GM18868 (cell line): ENCODE measurements around the gene DOCK2.
"Not testable (repeated sequence)": the region's sequence is repeated elsewhere in the genome, so short reads cannot be mapped to it uniquely, and the experiment has no call there.

ENCODE experiments used
- ATAC-seq: cut with Tn5 transposase; IDR thresholded peaks from one replicate; pipeline ENCODE4 v1.9.1; 2021; ENCODE audit warnings: mild to moderate bottlenecking, moderate library complexity; ENCODE audit not compliant: unreplicated experiment

DOCK2 gene

DNA sequence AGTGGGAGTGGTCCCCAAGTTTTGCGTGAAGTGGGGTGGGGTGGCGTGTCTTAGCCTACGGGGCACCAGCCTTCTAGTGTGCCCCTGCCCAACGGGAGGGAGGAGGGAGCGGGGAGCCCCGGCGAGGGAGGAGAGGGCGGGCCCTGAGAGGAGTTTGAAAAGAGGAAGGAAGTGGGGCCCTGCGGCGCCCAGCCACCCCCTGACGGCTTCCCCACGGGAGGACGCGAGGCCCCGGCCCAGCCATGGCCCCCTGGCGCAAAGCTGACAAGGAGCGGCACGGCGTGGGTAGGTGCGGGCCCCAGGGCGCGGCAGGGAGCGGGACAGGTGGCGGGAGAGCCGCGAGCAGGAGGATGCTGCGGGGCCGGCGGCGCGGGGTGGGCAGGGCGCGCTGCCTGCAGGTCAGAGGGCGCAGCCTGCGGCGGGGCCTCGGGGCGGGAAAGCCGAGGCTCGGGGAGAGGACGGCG, at the start of gene DOCK2:
Gene DOCK2 (plus strand): TSS at position 191 of the 464 bp plus-strand sequence. CDS start 52 bp downstream, at position 243.
- ATAC-seq, result peak; percentile 94

DNA sequence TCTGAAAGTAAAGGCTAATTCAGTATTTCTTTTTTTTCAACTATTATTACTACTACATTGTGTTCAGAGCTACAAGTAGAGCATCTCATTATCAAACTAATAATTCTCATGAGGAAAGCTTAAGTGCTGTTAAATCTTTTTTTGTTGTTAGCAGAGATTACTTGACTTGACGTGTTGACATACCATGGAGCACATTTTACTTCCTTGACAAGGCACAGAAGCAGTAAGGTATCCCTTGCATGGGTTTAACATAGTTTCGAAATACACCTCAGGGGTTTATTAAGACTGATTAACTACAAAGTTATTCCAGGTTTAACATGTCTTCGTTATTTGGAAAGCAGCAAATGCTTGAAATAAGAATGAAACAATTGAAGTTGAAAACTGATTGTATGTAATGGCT, 46.5 kb upstream of the DOCK2 start:
- ATAC-seq, result no peak

GRCh38 chr5:169591636-169592035, 45.4 kb upstream of the DOCK2 start:
- ATAC-seq, result no peak

DNA sequence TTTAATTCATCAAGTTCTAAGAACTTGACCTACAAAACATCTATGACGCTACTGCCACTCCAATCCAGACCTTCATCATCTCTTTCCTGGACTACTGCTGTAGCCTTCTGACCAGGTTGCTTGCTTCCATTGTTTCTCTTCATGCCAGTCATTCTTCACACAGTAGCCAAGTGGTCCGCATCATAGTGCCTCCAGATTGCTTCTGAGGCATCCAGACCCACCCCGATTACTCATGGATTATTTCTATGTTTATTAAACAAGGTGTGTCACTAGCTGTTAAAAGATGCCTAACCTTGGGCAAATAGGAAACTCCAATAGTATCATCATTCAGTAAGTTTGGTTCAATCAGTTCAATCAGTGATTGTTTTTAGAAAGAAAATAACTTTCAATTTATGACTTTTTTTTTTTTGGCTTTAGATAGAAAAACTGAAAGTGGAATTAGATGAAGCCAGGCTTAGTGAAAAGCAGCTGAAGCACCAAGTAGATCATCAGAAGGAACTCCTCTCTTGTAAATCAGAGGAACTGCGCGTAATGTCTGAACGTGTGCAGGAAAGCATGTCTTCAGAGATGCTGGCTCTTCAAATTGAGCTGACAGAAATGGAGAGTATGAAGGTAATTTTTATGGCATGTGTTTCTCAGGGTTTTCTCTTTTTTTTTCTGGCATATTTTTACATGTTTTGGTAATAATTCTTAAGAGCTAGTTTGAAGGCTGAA, 44.0 kb upstream of the DOCK2 start:
- no peak for ATAC-seq

- ATAC-seq, result no peak
Observed at GRCh38 chr5:169595172-169595820, 41.8 kb upstream of the DOCK2 start.

DNA sequence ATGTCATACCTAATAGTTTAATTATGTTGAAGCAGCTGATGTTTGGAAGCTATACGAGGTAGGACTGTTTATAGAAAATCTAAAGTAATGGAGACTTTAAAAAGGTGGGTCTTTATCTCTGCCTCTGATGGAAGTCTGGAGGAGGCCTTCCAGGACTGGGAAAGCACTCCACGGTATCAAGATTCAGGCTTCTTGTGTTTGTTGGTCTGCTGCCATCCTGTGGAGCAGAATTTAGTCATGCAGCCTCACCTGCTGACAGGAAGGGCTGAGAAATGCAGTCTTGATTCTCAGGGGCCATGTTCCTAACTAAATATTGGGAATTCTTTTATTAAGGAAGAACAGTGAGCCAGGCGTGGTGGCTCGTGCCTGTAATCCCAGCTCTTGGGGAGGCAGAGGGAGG, 37.6 kb upstream of the DOCK2 start:
- no peak for ATAC-seq

- ATAC-seq, result no peak
Observed at GRCh38 chr5:169602535-169602934, 34.5 kb upstream of the DOCK2 start.

DNA sequence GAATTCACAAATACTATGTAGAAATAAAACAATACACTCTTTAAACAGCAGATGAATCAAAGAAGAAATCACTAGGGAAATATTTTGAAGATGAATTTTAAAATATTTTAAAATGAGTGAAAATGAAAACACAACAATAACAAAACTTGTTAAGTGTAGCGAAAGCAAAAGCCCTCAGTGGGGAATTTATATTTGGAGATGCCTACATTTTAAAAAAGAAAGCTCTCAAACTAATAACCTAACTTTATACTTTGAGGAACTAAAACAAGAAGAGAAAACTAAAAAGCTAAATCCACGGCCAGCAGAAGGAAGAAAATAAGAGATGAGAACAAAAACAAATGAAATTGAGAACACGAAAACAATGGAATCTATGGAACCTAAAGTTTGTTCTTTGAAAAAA, 30.8 kb upstream of the DOCK2 start:
- peak; percentile 64 for ATAC-seq

- ATAC-seq, result no peak
Observed at GRCh38 chr5:169607882-169608281, 29.2 kb upstream of the DOCK2 start.

DNA sequence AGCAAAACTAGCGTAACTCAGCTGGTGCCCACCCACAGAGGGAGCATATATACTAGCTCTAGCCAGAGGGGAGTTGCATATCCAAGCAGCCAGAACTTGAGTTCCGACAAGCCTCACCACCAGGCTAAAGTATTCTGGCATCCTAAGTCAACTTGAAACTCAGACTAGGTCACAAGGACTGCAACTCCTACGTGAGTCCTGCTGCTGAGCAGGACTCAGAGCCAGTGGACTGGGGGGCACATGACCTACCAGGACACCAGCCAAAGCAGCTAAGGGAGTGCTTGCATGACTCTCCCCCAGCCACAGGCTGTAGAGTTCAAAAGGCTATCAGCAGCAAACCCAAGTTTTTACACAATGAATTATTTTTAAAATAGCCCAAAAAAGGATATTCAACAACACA, 27.4 kb upstream of the DOCK2 start:
- no peak for ATAC-seq

DNA sequence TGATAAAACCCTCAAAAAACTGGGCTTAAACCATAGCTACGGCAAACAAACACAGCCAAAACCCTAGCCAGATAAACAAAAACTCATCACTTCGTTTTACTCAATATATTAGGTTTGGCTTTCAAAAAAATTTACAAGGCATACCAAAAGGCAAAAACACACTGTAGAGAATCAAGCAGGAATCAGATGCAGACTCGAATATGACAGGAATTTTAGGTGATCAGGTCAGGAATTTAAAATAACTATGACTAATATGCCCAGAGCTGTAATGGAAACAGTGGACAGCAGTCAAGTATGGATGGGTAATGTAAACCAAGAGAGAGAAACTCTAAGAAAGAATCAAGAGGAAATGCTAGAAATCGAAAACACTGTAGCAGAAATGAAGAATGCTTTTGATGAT, 26.5 kb upstream of the DOCK2 start:
- ATAC-seq, result no peak

- ATAC-seq, result no peak
Observed at GRCh38 chr5:169615561-169615960, 21.5 kb upstream of the DOCK2 start.

DNA sequence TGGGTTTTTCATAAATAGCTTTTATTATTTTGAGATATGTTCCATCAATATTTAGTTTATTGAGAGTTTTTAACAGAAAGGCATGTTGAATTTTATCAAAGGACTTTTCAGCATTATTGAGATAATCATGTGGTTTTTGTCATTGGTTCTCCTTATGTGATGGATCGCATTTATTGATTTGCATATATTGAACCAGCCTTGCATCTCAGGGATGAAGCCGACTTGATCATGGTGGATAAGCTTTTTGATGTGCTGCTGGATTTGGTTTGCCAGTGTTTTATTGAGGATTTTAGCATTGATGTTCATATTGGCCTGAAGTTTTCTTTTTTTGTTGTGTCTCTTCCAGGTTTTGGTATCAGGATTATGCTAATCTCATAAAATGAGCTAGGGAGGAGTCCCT, 12.8 kb upstream of the DOCK2 start:
- ATAC-seq, result not testable (repeated sequence)

GRCh38 chr5:169626779-169627178, 10.3 kb upstream of the DOCK2 start:
- ATAC-seq, result no peak

DNA sequence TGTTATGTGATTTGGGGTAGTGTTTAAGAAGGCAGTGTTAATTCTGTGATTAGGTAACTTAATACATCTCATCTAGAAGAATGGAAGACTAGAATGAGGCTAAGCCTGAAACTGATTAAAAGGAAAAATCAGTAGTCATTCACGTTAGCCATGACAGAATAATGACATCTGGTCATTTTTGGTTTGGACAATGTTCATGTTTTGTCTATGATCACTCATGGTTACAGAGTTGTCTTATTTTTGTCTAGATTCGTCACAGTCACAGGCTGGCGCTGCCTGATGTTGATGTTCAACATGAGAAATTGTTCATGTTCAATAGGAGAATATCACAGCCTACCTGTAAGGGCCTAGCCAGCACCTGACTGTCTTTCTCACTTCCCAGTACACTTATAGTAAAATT, 9.5 kb upstream of the DOCK2 start:
- ATAC-seq, result no peak

GRCh38 chr5:169628892-169629291, 8.2 kb upstream of the DOCK2 start:
- no peak for ATAC-seq

DNA sequence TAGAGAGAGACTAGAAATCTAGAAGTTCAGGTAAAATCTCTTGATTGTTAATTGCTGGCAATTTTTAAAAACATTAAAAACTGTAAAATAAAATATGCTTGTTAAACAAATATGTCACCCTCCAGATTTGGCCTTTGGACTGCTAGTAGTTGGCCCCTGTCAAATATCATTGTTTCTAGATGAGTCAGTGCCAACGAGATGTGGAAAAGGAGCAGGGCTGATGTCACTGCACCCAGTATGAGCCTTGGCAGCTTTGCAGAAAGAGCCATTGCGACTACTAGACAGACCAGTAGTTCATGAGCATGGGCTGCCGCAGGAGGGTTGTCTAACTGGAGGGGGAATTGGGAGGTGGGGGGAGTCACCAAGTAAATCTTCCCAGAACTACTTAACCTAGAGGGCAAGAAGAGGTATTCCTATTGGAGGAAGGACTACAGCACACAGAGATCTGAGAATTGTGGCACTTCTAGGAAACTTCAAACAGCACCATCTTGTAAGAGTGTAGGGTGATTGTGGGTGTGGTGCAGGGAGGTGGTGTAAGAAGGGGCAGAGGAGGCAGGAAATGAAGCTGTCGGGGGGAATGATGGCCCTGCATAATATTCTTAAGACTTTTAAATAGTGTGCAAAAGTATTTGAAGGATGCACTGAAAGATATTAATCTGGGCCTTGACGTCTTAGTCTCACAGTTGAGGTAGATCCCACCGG, 7.1 kb upstream of the DOCK2 start:
- ATAC-seq, result peak; percentile 55

DNA sequence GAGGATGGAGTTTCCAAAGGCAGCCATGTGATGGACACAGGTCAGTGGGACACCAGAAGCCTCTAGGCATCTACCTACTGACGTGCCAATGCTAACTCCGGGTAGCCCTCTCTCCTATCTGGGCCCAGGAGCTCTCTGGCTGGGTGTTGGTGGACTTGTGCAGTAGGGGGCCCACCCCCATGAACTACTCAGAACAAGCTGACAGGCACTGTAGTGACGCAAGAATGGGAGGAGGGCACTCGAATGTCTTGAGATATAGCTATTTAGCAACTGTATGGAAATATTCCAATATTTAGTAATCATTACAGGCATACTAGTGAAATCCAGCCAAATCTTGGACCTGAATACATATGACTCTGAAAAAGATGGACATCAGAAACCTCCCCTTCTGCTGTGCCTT, 5.7 kb upstream of the DOCK2 start:
- ATAC-seq, result no peak

- no peak for ATAC-seq
Observed at GRCh38 chr5:169632946-169633345, 4.1 kb upstream of the DOCK2 start.

DNA sequence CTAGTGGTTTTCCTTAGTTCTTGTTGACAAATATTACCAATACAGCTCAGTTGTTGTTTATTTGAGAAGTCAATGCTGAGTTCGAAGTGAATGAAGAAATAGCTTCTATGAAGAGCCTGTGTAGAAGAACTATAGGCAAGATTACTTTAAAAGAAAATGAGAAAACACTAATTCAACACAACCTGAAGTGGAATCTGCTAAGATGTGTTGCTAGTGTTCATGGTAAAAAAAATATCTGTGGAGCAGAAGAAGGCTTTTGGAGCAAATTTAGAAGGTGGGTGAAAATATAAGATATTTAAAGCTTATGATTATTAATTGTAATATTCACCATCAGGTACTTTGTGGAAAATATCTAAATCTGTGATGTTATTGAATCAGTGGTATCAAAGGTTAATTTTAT, 2.5 kb upstream of the DOCK2 start:
- no peak for ATAC-seq

GRCh38 chr5:169635936-169636335, 1.1 kb upstream of the DOCK2 start:
- ATAC-seq, result no peak

DNA sequence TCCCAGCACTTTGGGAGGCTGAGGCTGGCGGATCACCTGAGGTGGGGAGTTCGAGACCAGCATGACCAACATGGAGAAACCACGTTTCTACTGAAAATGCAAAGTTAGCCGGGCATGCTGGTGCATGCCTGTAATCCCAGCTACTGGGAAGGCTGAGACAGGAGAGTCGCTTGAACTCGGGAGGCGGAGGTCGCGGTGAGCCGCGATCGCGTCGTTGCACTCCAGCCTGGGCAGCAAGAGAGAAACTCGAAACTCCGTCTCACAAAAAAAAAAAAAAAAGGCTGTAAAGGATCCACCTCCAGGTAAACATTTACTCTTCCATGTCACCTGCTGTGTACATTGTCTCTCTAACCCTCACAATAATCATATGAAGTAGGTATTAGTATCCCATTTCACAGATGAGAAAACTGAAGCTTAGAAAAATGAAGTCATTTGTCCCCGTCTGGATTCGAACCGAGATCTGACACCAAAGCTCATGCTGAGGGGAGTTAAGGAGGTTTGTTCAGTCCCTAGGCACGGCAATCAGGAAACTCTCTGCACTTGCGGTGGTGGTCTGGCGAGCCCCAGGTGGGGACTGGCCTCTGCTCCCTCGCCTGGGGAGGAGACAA, 494 bp upstream of the DOCK2 start:
- no peak for ATAC-seq
